AG04449 (cell line): ENCODE measurements around the gene GARIN5A.

Experiments
- CTCF ChIA-PET: fragments of 350-600 bp; formaldehyde crosslinking; extraction: SDS; loops from one replicate; lab custom pipeline; 2021; ENCODE audit warnings: antibody characterized with exemption; lab: Yijun Ruan, JAX
- POLR2A ChIA-PET: fragments of 400-600, 350-600 bp; formaldehyde crosslinking; extraction: SDS; loops from one replicate; lab custom pipeline; 2020; ENCODE audit warnings: antibody characterized with exemption, inconsistent platforms; lab: Yijun Ruan, JAX
- DNase-seq: peaks from one replicate; pipeline ENCODE4 v3.0.0-alpha.2; 2010; ENCODE audit warnings: low read depth, low spot score
- H3K4me3 ChIP-seq: 2 replicates; pipeline ENCODE4 v1.5.1; 2011; ENCODE audit warnings: low read depth, mild to moderate bottlenecking, control low read depth, low read length
- CTCF ChIP-seq: IDR thresholded peaks from one replicate; pipeline ENCODE4 v1.5.1; 2011; ENCODE audit warnings: mild to moderate bottlenecking, moderate library complexity, low read length, control low read depth, inconsistent platforms; ENCODE audit not compliant: insufficient read depth; ENCODE audit errors: missing control alignments

Gene GARIN5A

DNA sequence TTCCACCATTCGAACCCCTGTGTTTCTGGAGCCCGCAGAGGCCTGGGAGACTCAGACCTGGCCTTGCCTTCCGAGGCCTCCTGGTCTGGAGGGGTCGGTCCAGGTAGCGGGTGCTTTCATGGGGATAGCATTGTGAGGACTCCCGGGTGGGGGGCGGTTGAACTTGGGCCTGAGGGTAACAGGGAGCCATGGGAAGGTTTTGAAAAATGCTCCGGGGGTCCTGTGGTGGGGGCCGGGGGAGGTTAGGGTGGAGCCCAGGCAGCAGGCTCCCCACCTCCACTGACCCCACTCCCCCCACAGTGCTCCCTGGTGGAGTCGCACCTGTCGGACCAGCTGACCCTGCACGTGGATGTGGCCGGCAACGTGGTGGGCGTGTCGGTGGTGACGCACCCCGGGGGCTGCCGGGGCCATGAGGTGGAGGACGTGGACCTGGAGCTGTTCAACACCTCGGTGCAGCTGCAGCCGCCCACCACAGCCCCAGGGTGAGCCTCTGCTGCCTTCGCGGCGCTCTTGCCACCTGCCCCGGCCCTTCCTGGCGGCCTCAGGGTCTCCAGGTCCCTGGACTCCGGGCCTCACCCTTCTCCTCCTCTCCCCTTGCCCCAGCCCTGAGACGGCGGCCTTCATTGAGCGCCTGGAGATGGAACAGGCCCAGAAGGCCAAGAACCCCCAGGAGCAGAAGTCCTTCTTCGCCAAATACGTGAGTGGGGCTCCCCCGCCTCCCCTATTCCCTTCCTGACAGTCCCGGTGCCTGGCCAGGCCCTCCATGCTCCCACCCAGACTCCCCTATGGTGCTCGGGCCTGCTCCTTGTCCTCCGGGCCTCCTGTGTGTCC lies 3.8 kb upstream of the GARIN5A start:
- DNase-seq = no peak
- POLR2A ChIA-PET = interaction anchor here (0.6 kb wide), 1 partner anchor 183 kb away, joined by 3 read pairs; no protein-coding TSS in a partner anchor
- CTCF ChIA-PET = interaction anchor here (1.0 to 2.6 kb wide), 3 partner anchors 75 to 112 kb away, joined by 3 to 25 read pairs (median 6); no protein-coding TSS in a partner anchor
- H3K4me3 ChIP-seq = no peak overlapping the region
- TF ChIP-seq CTCF = no peak

GRCh38 chr19:50479761-50480251 lies 3.2 kb upstream of the GARIN5A start:
- H3K4me3 ChIP-seq = no peak overlapping the region
- no peak for TF ChIP-seq CTCF
- ChIA-PET POLR2A (no interaction called here), CTCF (interaction anchor here (1.3 to 2.6 kb wide), 4 partner anchors 76 to 130 kb away, joined by 3 to 25 read pairs (median 10); no protein-coding TSS in a partner anchor)
- DNase-seq = no peak

DNA sequence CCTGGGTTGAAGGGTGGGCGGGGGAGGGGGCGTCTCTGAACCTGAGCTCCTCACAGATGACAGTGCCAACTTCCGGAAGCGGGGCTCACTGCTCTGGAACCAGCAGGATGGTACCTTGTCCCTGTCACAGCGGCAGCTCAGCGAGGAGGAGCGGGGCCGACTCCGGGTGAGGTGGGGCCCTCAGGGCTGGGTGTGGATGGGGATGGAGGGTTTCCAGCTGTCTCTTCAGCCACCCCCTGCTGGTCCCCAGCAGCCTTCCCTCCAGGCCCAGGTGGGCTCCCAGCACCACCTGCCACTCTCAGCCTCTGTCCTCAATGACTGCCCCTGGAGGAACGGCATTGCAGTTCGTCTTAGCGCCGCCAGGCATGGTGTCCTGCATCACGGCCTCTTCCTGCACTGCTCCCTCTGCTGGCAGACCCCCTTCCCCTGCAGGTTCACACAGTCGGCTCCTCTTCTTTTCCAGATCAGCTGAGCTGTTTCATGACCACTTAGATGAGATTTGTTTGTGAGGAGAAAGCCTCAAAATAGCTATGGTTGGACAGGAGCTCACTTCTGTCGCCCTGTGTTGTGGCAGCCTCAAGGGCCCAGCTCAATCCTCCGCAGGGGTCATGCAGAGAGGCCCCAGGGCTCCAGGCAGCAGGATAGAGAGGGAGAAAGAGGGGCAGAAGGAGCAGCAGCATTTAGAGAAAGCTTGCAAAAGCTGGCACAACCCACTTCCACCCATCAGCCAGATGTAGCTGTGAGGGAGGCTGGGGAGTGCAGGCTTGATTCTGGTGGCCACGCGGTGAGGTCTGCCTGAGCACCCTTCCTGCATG lies 2.5 kb upstream of the GARIN5A start:
- POLR2A ChIA-PET = no interaction called here
- CTCF ChIA-PET = interaction anchor here (0.6 to 2.6 kb wide), 11 partner anchors 15 to 129 kb away, joined by 3 to 25 read pairs (median 4); partner anchors contain the start of gene JOSD2
- DNase-seq = no peak

DNA sequence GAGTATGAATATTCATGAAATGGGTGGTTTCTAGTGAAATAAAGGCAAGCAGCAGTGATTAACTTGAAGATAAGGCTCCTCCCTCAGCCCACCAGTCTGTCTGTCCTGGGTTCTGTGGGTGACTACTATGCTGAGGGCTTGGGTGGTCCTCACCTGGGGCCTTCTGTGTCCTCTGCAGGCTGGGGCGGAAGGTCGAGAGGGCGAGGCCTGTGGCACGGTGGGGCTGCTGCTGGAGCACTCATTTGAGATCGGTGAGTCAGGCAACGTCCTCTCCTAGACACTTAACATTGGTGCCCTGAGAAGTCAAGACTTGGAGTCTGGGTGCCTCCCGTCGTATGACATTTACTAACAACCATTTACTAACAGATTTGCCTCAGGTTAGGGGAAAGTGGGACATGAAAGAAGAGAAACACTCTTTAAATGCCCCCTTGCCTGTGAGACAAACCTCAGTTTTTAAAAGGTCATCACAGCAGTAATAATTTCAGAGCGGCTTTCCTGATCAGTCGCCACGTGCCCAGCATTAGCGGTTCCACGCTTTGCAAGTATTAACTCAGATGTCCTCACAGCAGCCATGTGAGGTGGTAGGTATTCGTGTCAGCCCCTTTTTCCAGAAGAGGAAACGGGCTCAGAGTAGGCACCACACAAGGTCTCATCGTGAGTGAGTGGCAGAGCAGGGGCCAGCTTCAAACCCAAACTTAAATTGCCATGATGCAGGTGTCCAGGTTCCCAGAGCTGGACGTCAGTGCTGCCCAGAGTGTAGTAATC lies 1.3 kb upstream of the GARIN5A start:
- H3K4me3 ChIP-seq = peak overlapping the region; percentile 91
- TF ChIP-seq CTCF = no peak
- no peak for DNase-seq
- POLR2A ChIA-PET = no interaction called here
- CTCF ChIA-PET = interaction anchor here (0.9 to 2.6 kb wide), 8 partner anchors 15 to 120 kb away, joined by 3 to 25 read pairs (median 4); partner anchors contain the start of gene JOSD2

More for the DNA sequence above, 2.5 kb upstream of the GARIN5A start:
- no peak overlapping the region for H3K4me3 ChIP-seq
- TF ChIP-seq CTCF = peak; percentile 68

- ChIA-PET POLR2A (no interaction called here), CTCF (interaction anchor here (1.1 kb wide), 1 partner anchor 16 kb away, joined by 5 read pairs; no protein-coding TSS in a partner anchor)
- no peak for TF ChIP-seq CTCF
- DNase-seq = no peak
- H3K4me3 ChIP-seq = peak overlapping the region; percentile 91
Observed at GRCh38 chr19:50476907-50477238, 225 bp upstream of the GARIN5A start.
